ENCODE data around the gene TYW5. TPM values are rescaled to one million over a fixed set of nuclear protein-coding genes. Genes with fewer than 3 reads are reported as not detected.

Gene TYW5
- total RNA-seq, 1 experiment from 2014 or later: 13.5 TPM

GRCh38 chr2:199951023-199951422 is 4.3 kb downstream of the TYW5 start (continued):
- TF ChIP-seq SMAD3 (CRISPR knock-in tag; IDR thresholded peaks at IDR 0.05; ENCODE audit: borderline replicate concordance) (no peak), EMX1 (CRISPR knock-in tag; IDR thresholded peaks at IDR 0.05) (no peak)

- Mint-ChIP-seq H3K9me3 (no peaks in the 10 kb centered on the region), H3K27ac (peak overlapping the region; percentile 53; the same call in 1 of the 2 replicates), H3K4me3 (no peak overlapping the region), H3K36me3 (peaks cover 28% of the 10 kb centered on the region), H3K4me1 (peaks cover 9% of the 10 kb centered on the region), H3K27me3 (ENCODE audit: low read depth) (no peaks in the 10 kb centered on the region)
- ChIA-PET CTCF (no interaction called here), POLR2A (no interaction called here)
- TF ChIP-seq ESRRA (CRISPR knock-in tag; IDR thresholded peaks at IDR 0.05; ENCODE audit: borderline replicate concordance): no peak
- no peak for TF ChIP-seq SMAD3 (CRISPR knock-in tag; IDR thresholded peaks at IDR 0.05; ENCODE audit: borderline replicate concordance)
- TF ChIP-seq NFE2L1 (CRISPR knock-in tag; IDR thresholded peaks at IDR 0.05): no peak
- TF ChIP-seq IRF1 (CRISPR knock-in tag; IDR thresholded peaks at IDR 0.05): no peak
- TF ChIP-seq, protein P1, sequence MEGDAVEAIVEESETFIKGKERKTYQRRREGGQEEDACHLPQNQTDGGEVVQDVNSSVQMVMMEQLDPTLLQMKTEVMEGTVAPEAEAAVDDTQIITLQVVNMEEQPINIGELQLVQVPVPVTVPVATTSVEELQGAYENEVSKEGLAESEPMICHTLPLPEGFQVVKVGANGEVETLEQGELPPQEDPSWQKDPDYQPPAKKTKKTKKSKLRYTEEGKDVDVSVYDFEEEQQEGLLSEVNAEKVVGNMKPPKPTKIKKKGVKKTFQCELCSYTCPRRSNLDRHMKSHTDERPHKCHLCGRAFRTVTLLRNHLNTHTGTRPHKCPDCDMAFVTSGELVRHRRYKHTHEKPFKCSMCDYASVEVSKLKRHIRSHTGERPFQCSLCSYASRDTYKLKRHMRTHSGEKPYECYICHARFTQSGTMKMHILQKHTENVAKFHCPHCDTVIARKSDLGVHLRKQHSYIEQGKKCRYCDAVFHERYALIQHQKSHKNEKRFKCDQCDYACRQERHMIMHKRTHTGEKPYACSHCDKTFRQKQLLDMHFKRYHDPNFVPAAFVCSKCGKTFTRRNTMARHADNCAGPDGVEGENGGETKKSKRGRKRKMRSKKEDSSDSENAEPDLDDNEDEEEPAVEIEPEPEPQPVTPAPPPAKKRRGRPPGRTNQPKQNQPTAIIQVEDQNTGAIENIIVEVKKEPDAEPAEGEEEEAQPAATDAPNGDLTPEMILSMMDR (IDR thresholded peaks at IDR 0.05): no peak
- TF ChIP-seq ZNF396 (CRISPR knock-in tag; IDR thresholded peaks at IDR 0.05; ENCODE audit: borderline replicate concordance): no peak
- TF ChIP-seq MLX (CRISPR knock-in tag; IDR thresholded peaks at IDR 0.05): no peak
- no peak for TF ChIP-seq HMGA2 (CRISPR knock-in tag; IDR thresholded peaks at IDR 0.05)
- TF ChIP-seq, protein P2, sequence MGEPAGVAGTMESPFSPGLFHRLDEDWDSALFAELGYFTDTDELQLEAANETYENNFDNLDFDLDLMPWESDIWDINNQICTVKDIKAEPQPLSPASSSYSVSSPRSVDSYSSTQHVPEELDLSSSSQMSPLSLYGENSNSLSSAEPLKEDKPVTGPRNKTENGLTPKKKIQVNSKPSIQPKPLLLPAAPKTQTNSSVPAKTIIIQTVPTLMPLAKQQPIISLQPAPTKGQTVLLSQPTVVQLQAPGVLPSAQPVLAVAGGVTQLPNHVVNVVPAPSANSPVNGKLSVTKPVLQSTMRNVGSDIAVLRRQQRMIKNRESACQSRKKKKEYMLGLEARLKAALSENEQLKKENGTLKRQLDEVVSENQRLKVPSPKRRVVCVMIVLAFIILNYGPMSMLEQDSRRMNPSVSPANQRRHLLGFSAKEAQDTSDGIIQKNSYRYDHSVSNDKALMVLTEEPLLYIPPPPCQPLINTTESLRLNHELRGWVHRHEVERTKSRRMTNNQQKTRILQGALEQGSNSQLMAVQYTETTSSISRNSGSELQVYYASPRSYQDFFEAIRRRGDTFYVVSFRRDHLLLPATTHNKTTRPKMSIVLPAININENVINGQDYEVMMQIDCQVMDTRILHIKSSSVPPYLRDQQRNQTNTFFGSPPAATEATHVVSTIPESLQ (CRISPR knock-in tag; IDR thresholded peaks at IDR 0.05): no peak
- no peak for TF ChIP-seq GTF2I (CRISPR knock-in tag; conservative IDR thresholded peaks at IDR 0.05)
- no peak for ATAC-seq
- DNase-seq (ENCODE audit: low spot score): no peak
Observed at GRCh38 chr2:199950396-199950795, 4.9 kb downstream of the TYW5 start.

- Mint-ChIP-seq H3K27ac (no peak overlapping the region), H3K27me3 (ENCODE audit: low read depth) (no peaks in the 10 kb centered on the region), H3K4me3 (no peak overlapping the region), H3K4me1 (no peaks in the 10 kb centered on the region), H3K9me3 (no peaks in the 10 kb centered on the region), H3K36me3 (peaks cover 42% of the 10 kb centered on the region)
- CTCF ChIA-PET: no interaction called here
- ATAC-seq (no peak), DNase-seq (ENCODE audit: low spot score) (no peak)
- POLR2A ChIA-PET: no interaction called here
- no peak for TF ChIP-seq ZNF121 (CRISPR knock-in tag; IDR thresholded peaks at IDR 0.05)
- no peak for TF ChIP-seq CREM (CRISPR knock-in tag; IDR thresholded peaks at IDR 0.05)
- no peak for TF ChIP-seq NFE2L1 (CRISPR knock-in tag; IDR thresholded peaks at IDR 0.05)
- TF ChIP-seq KAT7 (CRISPR knock-in tag; IDR thresholded peaks at IDR 0.05; ENCODE audit: borderline replicate concordance): no peak
- TF ChIP-seq E2F5 (CRISPR knock-in tag; IDR thresholded peaks at IDR 0.05): no peak
- TF ChIP-seq, protein P3, sequence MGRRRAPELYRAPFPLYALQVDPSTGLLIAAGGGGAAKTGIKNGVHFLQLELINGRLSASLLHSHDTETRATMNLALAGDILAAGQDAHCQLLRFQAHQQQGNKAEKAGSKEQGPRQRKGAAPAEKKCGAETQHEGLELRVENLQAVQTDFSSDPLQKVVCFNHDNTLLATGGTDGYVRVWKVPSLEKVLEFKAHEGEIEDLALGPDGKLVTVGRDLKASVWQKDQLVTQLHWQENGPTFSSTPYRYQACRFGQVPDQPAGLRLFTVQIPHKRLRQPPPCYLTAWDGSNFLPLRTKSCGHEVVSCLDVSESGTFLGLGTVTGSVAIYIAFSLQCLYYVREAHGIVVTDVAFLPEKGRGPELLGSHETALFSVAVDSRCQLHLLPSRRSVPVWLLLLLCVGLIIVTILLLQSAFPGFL (CRISPR knock-in tag; IDR thresholded peaks at IDR 0.05; ENCODE audit: borderline replicate concordance): no peak
- TF ChIP-seq MYBL2 (CRISPR knock-in tag; IDR thresholded peaks at IDR 0.05): no peak
- no peak for TF ChIP-seq GRHL2 (CRISPR knock-in tag; IDR thresholded peaks at IDR 0.05; ENCODE audit: insufficient replicate concordance, severe bottlenecking)
- TF ChIP-seq SOX15 (CRISPR knock-in tag; IDR thresholded peaks at IDR 0.05): no peak
- TF ChIP-seq ZNF512 (CRISPR knock-in tag; IDR thresholded peaks at IDR 0.05; ENCODE audit: borderline replicate concordance): no peak
- no peak for TF ChIP-seq ZNF317 (CRISPR knock-in tag; IDR thresholded peaks at IDR 0.05; ENCODE audit: borderline replicate concordance, low read depth)
- TF ChIP-seq PRRX2 (CRISPR knock-in tag; IDR thresholded peaks at IDR 0.05): no peak
- TF ChIP-seq, protein P4, sequence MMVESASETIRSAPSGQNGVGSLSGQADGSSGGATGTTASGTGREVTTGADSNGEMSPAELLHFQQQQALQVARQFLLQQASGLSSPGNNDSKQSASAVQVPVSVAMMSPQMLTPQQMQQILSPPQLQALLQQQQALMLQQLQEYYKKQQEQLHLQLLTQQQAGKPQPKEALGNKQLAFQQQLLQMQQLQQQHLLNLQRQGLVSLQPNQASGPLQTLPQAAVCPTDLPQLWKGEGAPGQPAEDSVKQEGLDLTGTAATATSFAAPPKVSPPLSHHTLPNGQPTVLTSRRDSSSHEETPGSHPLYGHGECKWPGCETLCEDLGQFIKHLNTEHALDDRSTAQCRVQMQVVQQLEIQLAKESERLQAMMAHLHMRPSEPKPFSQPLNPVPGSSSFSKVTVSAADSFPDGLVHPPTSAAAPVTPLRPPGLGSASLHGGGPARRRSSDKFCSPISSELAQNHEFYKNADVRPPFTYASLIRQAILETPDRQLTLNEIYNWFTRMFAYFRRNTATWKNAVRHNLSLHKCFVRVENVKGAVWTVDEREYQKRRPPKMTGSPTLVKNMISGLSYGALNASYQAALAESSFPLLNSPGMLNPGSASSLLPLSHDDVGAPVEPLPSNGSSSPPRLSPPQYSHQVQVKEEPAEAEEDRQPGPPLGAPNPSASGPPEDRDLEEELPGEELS (CRISPR knock-in tag; IDR thresholded peaks at IDR 0.05): no peak
Observed at GRCh38 chr2:199946836-199947235, 8.5 kb downstream of the TYW5 start.

Data from WTC11 (cell line).